ENCODE data around the gene L3MBTL4. TPM values are rescaled to one million over a fixed set of nuclear protein-coding genes. Genes with fewer than 3 reads are reported as not detected.
"Not testable (repeated sequence)": the region's sequence is repeated elsewhere in the genome, so short reads cannot be mapped to it uniquely, and the experiment has no call there.

L3MBTL4 gene
- total RNA-seq, 1 experiment from 2014 or later, result 1.4 TPM

DNA sequence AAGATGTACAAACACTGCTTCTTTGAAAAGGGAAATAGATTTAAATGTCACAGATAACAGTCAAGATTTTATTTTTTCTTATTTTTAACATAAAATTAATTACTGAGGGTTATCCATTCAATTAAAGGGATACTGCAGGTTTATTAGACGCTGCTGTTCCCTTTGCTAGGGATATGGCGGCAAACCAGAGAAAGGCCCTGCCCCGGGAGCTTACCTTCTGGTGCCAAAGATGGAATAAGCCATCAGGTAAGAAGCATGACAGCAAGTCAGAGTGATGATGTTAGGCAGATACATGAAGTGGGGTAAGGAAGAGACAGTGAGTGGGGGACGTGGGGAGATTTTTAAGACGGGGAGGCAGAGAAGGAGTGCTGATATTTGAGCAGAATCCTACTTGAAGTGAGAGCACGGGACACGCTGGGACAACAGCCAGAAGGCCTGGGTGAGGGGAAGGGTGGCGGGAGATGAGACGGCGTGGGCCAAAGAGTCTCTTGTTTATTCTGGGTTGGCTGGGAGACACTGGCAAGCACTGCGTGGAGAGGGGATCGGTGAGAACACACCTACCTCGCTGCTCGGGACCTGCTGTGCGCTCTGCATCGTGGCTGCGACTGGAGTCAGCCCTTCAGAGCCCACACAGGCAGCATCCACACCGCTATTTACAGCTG lies 268.9 kb downstream of the L3MBTL4 start (continued):
- no peak for TF ChIP-seq ZNF532 (CRISPR knock-in tag; IDR thresholded peaks at IDR 0.05; ENCODE audit: borderline replicate concordance)
- TF ChIP-seq, protein P1, sequence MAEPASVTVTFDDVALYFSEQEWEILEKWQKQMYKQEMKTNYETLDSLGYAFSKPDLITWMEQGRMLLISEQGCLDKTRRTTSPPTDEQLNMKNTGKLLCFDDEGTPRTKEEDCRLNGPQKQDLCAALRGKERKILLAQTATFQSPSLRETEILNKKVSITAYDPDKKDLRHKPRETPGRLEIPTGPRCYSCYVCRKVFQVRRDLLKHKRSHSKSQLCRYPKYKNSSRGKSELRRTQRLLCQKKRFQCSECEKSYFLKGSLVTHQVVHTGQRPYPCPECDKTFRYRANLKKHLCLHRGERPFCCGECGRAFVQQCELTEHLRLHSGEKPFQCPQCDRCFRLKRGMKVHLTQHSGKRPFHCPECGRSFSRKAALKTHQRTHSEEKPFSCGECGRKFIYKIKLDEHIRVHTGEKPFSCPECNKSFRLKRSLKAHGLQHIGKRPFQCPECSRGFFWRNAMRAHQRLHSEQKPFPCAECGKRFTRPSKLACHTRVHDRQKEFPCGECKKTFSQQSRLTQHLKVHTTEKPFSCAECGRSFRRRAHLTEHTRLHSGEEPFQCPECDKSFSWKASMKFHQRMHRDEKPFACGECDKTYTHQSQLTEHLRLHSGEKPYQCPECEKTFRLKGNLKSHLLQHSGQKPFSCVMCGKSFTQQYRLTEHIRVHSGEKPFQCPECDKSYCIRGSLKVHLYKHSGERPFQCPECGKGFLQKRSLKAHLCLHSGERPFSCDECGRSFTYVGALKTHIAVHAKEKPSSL (CRISPR knock-in tag; conservative IDR thresholded peaks at IDR 0.05), result no peak
- no peak for TF ChIP-seq FOXP4 (CRISPR knock-in tag; IDR thresholded peaks at IDR 0.05)
- no peak for TF ChIP-seq ZBTB21 (CRISPR knock-in tag; IDR thresholded peaks at IDR 0.05; ENCODE audit: borderline replicate concordance)
- no peak for TF ChIP-seq RORB (CRISPR knock-in tag; IDR thresholded peaks at IDR 0.05)
- TF ChIP-seq ZNF396 (CRISPR knock-in tag; IDR thresholded peaks at IDR 0.05; ENCODE audit: borderline replicate concordance), result no peak
- TF ChIP-seq ZNF121 (CRISPR knock-in tag; IDR thresholded peaks at IDR 0.05), result no peak

DNA sequence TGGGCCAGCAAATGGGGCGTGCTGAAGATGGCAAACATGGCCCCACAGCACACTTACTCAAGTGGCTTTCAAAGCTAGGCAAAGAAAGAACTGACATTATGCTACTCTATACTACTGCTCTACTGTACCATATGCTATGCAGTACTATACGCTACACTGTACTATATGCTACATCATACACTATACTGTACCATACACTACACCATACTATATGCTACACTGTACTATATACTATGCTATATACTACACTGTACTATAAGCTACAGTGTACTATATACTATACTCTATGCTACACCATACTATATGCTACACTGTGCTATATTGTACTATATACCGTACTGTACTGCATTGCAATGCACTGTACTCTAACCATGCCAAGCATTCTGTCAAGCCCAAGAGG lies 275.7 kb downstream of the L3MBTL4 start:
- peaks cover 32% of the 10 kb centered on the region for H3K9me3 Mint-ChIP-seq
- ChIA-PET POLR2A (no interaction called here), CTCF (no interaction called here)
- peaks cover 22% of the 10 kb centered on the region for H3K36me3 Mint-ChIP-seq
- H3K27me3 Mint-ChIP-seq (ENCODE audit: low read depth), result peaks cover 3% of the 10 kb centered on the region; the same call in 1 of the 2 replicates
- no peak for DNase-seq (ENCODE audit: low spot score)
- no peak overlapping the region for H3K4me3 Mint-ChIP-seq
- no peak for ATAC-seq
- H3K27ac Mint-ChIP-seq, result no peak overlapping the region
- TF ChIP-seq ZNF232 (CRISPR knock-in tag; IDR thresholded peaks at IDR 0.05) (no peak), KAT7 (CRISPR knock-in tag; IDR thresholded peaks at IDR 0.05; ENCODE audit: borderline replicate concordance) (no peak), ZNF317 (CRISPR knock-in tag; IDR thresholded peaks at IDR 0.05; ENCODE audit: borderline replicate concordance, low read depth) (no peak), ATF6 (CRISPR knock-in tag; IDR thresholded peaks at IDR 0.05) (no peak)
- TF ChIP-seq, protein P2, sequence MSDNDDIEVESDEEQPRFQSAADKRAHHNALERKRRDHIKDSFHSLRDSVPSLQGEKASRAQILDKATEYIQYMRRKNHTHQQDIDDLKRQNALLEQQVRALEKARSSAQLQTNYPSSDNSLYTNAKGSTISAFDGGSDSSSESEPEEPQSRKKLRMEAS (CRISPR knock-in tag; IDR thresholded peaks at IDR 0.05), result no peak
- TF ChIP-seq, protein P3, sequence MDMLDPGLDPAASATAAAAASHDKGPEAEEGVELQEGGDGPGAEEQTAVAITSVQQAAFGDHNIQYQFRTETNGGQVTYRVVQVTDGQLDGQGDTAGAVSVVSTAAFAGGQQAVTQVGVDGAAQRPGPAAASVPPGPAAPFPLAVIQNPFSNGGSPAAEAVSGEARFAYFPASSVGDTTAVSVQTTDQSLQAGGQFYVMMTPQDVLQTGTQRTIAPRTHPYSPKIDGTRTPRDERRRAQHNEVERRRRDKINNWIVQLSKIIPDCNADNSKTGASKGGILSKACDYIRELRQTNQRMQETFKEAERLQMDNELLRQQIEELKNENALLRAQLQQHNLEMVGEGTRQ (CRISPR knock-in tag; IDR thresholded peaks at IDR 0.05), result no peak
- TF ChIP-seq, protein P4, sequence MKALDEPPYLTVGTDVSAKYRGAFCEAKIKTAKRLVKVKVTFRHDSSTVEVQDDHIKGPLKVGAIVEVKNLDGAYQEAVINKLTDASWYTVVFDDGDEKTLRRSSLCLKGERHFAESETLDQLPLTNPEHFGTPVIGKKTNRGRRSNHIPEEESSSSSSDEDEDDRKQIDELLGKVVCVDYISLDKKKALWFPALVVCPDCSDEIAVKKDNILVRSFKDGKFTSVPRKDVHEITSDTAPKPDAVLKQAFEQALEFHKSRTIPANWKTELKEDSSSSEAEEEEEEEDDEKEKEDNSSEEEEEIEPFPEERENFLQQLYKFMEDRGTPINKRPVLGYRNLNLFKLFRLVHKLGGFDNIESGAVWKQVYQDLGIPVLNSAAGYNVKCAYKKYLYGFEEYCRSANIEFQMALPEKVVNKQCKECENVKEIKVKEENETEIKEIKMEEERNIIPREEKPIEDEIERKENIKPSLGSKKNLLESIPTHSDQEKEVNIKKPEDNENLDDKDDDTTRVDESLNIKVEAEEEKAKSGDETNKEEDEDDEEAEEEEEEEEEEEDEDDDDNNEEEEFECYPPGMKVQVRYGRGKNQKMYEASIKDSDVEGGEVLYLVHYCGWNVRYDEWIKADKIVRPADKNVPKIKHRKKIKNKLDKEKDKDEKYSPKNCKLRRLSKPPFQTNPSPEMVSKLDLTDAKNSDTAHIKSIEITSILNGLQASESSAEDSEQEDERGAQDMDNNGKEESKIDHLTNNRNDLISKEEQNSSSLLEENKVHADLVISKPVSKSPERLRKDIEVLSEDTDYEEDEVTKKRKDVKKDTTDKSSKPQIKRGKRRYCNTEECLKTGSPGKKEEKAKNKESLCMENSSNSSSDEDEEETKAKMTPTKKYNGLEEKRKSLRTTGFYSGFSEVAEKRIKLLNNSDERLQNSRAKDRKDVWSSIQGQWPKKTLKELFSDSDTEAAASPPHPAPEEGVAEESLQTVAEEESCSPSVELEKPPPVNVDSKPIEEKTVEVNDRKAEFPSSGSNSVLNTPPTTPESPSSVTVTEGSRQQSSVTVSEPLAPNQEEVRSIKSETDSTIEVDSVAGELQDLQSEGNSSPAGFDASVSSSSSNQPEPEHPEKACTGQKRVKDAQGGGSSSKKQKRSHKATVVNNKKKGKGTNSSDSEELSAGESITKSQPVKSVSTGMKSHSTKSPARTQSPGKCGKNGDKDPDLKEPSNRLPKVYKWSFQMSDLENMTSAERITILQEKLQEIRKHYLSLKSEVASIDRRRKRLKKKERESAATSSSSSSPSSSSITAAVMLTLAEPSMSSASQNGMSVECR (CRISPR knock-in tag; IDR thresholded peaks at IDR 0.05; ENCODE audit: borderline replicate concordance), result no peak
- no peaks in the 10 kb centered on the region for H3K4me1 Mint-ChIP-seq

DNA sequence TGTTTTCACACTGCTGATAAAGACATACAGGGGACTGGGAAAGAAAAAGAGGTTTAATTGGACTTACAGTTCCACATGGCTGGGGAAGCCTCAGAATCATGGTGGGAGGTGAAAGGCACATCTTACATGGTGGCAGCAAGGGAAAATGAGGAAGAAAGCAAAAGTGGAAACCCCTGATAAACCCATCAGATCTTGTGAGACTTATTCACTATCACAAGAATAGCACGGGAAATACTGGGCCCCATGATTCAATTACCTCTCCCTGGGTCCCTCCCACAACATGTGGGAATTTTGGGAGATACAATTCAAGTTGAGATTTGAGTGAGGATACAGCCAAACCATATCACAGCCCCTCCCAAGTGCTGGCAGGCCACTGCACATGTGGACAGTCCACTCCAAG lies 278.8 kb downstream of the L3MBTL4 start:
- Mint-ChIP-seq H3K9me3 (peaks cover 40% of the 10 kb centered on the region), H3K36me3 (peaks cover 26% of the 10 kb centered on the region)
- H3K4me1 Mint-ChIP-seq; POLR2A ChIA-PET; H3K27me3 Mint-ChIP-seq (ENCODE audit: low read depth); H3K4me3 Mint-ChIP-seq; CTCF ChIA-PET; H3K27ac Mint-ChIP-seq; DNase-seq (ENCODE audit: low spot score); ATAC-seq: not testable (repeated sequence)

All from WTC11 (cell line).